Limb (tissue), 2 donors: Measurements from ENCODE around the gene NDRG4.

Source experiments
- DNase-seq, 2 donors: peaks; one replicate each; pipeline ENCODE4 v3.0.0-alpha.2; 2016; ENCODE audit errors: extremely low spot score in 2 of 2

Gene NDRG4

GRCh38 chr16:58541711-58542110 lies 41.8 kb downstream of the NDRG4 start:
- DNase-seq: no peak

- DNase-seq: no peak
Measured at GRCh38 chr16:58542291-58542690, 42.3 kb downstream of the NDRG4 start.

DNA sequence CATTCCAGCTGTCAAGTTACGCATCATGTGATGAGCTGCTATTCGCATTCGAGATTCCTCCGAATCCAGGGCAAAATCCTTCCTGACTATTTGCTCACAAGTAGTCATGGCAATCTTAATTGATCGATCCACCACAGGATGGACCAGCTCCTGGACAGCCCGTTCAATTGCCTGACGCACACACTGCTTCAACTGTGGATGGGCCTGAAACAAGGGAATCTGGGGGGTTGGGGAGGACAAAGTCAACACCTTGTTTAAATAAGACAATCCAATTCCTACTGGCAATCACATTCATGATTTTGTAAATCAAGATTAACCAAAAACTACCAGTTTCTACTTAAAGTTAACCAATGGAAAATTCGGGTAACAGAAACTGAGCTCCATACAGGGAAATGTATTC lies 43.7 kb downstream of the NDRG4 start:
- DNase-seq: no peak

DNA sequence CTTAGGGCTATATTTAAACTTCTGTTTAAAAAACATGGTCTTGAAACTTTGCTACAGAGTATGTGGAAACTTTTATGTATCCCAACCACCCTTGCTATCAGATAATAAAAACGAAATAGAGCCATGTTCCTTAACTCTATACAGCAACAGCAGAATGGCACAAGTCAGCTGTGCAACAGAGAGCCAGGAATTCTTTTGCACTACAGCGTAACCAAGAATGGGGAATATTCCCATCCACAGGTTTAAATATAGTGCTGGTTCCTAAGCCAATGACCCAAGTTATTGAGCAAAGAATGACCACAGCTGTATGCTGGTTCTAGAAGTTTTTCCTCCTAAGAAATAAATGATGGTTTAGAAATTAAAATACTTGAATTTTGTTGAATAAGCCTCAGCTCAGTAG lies 48.4 kb downstream of the NDRG4 start:
- no peak for DNase-seq

DNA sequence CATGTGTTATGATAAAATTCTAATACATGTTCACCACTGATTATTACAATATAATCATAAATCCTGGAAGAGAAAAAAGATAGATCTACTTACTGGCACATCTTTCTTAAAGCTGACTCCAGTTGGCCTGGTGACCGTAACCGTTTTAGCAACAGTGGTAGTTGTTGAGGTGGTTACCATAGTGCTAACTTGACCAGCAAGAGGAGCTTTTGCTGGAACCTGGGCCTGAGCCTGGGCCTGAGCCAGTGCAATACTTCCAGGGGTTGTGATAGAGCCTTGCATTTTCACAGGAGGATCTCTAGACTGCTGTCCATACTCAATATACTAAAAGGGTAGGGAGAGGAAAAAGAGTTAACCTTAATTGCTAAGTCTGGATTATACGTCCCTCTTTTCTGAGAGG lies 51.6 kb downstream of the NDRG4 start:
- no peak for DNase-seq

- DNase-seq: no peak
Measured at GRCh38 chr16:58556678-58557077, 56.7 kb downstream of the NDRG4 start.
